Peyer's patch (tissue), 4 donors: ENCODE measurements around the gene WIPF3. TPM values are rescaled to one million over a fixed set of nuclear protein-coding genes. Genes with fewer than 3 reads are reported as not detected.
"Not testable (repeated sequence)": the region's sequence is repeated elsewhere in the genome, so short reads cannot be mapped to it uniquely, and the experiment has no call there.

Source experiments
- DNase-seq, 3 donors: peaks; one replicate each; pipeline ENCODE4 v3.0.0-alpha.2; 2017 to 2019
- H3K27ac ChIP-seq, 4 donors: fragments of 200-600 bp; sonication (generic); one replicate each; pipeline ENCODE4 v1.5.1; 2016 to 2019
- H3K27me3 ChIP-seq, 2 donors: fragments of 200-600 bp; sonication (generic); one replicate each; pipeline ENCODE4 v1.5.1; 2019
- H3K36me3 ChIP-seq, 3 donors: fragments of 200-600 bp; sonication (generic); one replicate each; pipeline ENCODE4 v1.5.1; 2016 to 2019
- H3K4me1 ChIP-seq, 4 donors: fragments of 200-600 bp; sonication (generic); one replicate each; pipeline ENCODE4 v1.5.1; 2016 to 2019
- H3K4me3 ChIP-seq, 4 donors: fragments of 200-600 bp; sonication (generic); 1 replicate in 3 of 4; 2 replicates in 1 of 4; pipeline ENCODE4 v1.5.1; 2016 to 2019; ENCODE audit warnings: mild to moderate bottlenecking in 1 of 4
- H3K9me3 ChIP-seq, 4 donors: fragments of 200-600 bp; sonication (generic); one replicate each; pipeline ENCODE4 v1.5.1; 2016 to 2019; ENCODE audit warnings: mild to moderate bottlenecking in 1 of 4
- POLR2A ChIP-seq, 2 donors: fragments of 450-650 bp; IDR thresholded peaks; one replicate each; pipeline ENCODE4 v1.5.1; 2017; ENCODE audit warnings: antibody characterized with exemption in 2 of 2, mild to moderate bottlenecking in 2 of 2, moderate library complexity in 2 of 2
- total RNA-seq, 4 donors: library from RNA; depleted of rRNA; stranded (reverse); fragments of >200 nt; gene quantifications; one replicate each; pipeline ENCODE4 v1.1.0, GENCODE V29; 2016
- TF ChIP-seq, protein P1 (sequence below), 6 experiments: fragments of 450-650 bp in 4 of 6; fragments of 200-600 bp in 2 of 6; sonication (generic) in 1 of 6; IDR thresholded peaks; one replicate each; pipeline ENCODE4 v1.5.1; 2017 to 2019; ENCODE audit warnings: antibody characterized with exemption in 6 of 6, mild to moderate bottlenecking in 3 of 6, moderate library complexity in 1 of 6

The WIPF3 gene
- total RNA-seq, 4 donors from 2014 or later: 0.66 to 2.5 (median 0.83) TPM; not detected in 1

DNA sequence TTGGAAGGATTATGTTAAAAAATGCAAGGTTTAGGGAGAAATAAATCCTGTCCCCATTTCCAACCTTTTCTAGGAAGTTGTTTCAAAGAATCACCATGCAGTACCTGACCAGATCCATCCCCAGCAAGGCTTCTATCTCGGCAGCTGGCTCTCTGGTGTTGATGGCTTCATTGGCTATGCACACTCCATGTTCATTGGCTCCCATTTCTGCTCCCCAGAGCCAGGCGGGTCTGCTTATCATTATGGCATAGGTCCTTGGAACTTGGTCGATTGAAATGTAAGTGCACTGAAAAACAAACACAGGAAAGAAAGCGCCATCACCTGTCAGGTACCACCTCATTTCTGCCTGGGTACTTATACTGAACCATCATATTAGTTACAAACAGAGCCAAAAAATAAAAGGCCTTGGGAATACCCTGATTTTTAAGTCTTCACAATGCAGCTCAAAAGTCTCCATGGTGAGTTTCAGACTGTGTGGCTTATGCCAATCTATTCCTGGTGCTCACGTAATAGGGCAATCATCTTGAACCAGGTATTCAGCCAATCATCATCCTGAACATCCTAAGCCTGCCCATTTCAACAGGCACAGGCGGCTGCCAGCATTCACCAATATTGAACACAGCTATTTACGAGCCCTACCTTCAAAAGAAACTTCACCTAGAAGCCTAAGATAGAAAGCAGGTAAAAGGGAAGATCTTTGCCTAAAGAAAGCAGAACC, 148.9 kb downstream of the WIPF3 start:
- DNase-seq: no peak
- no peak overlapping the region for H3K4me3 ChIP-seq
- TF ChIP-seq POLR2A (IDR thresholded peaks at IDR 0.05): no peak
- TF ChIP-seq, protein P1, sequence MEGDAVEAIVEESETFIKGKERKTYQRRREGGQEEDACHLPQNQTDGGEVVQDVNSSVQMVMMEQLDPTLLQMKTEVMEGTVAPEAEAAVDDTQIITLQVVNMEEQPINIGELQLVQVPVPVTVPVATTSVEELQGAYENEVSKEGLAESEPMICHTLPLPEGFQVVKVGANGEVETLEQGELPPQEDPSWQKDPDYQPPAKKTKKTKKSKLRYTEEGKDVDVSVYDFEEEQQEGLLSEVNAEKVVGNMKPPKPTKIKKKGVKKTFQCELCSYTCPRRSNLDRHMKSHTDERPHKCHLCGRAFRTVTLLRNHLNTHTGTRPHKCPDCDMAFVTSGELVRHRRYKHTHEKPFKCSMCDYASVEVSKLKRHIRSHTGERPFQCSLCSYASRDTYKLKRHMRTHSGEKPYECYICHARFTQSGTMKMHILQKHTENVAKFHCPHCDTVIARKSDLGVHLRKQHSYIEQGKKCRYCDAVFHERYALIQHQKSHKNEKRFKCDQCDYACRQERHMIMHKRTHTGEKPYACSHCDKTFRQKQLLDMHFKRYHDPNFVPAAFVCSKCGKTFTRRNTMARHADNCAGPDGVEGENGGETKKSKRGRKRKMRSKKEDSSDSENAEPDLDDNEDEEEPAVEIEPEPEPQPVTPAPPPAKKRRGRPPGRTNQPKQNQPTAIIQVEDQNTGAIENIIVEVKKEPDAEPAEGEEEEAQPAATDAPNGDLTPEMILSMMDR (IDR thresholded peaks at IDR 0.05): no peak
- H3K9me3 ChIP-seq: no peaks in the 10 kb centered on the region
- no peaks in the 10 kb centered on the region for H3K27me3 ChIP-seq
- no peak overlapping the region for H3K27ac ChIP-seq
- H3K36me3 ChIP-seq: no peaks in the 10 kb centered on the region
- H3K4me1 ChIP-seq: peaks cover 0 to 4% (median 0%) of the 10 kb centered on the region in 4 donors

DNA sequence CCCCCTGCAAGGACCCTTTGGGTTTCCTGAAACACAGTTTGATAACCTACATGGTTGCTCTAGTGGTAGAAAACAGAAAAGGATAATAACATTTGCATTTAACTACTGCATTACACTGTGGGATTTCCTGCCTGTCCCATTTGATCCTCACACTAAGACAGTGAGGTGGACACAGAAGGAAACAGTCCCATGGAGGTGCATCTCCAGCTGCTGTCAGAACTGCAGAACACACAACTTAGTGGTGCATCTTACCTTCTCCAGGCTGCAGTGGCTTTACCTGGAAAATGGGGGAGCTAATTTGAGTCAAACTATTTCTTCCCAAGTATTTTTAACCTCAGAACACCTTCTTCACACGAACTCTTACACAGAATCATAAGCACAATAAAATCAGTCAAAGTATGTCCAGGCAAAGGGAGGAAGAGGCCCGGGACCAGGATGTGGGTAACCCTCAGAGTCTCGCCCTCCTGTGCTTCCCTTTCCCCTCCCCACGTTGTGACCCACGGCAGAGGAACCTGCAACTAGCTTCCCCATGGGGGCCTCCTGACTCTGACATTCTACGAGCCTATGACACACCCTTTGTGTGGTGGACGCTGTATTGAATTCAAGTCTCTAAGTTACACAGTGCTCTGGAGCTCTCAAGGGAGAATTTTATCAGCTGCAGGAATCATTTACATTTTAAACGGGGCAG, 149.6 kb downstream of the WIPF3 start:
- H3K9me3 ChIP-seq: no peaks in the 10 kb centered on the region
- peak in 2 of 3 donors; percentile 49 to 62 for DNase-seq
- H3K36me3 ChIP-seq: no peaks in the 10 kb centered on the region
- H3K4me1 ChIP-seq: peaks cover 0 to 4% (median 0%) of the 10 kb centered on the region in 4 donors
- no peaks in the 10 kb centered on the region for H3K27me3 ChIP-seq
- TF ChIP-seq, protein P1 (IDR thresholded peaks at IDR 0.05): no peak
- no peak for TF ChIP-seq POLR2A (IDR thresholded peaks at IDR 0.05)
- no peak overlapping the region for H3K27ac ChIP-seq
- H3K4me3 ChIP-seq: no peak overlapping the region

DNA sequence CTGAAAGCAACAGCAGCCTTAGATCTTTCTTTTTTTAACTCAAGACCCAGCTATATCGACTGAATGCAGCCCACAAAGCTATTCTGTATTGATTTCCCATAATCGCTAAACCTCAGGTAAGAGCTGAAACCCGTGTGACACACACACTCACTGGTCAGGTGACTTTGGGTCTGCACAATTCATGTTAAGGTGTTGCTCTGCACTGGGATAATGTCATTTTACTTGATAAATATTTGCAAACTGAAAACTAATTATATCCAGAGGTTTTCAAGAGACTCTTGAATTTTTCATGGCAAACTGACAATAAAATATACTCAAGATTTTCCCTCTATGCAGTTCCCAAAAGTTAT, 150.2 kb downstream of the WIPF3 start:
- no peak overlapping the region for H3K4me3 ChIP-seq
- no peak for TF ChIP-seq POLR2A (IDR thresholded peaks at IDR 0.05)
- TF ChIP-seq, protein P1 (IDR thresholded peaks at IDR 0.05): no peak
- no peak overlapping the region for H3K27ac ChIP-seq
- no peaks in the 10 kb centered on the region for H3K9me3 ChIP-seq
- H3K27me3 ChIP-seq: no peaks in the 10 kb centered on the region
- H3K4me1 ChIP-seq: peaks cover 0 to 4% (median 0%) of the 10 kb centered on the region in 4 donors
- no peak for DNase-seq
- no peaks in the 10 kb centered on the region for H3K36me3 ChIP-seq

DNA sequence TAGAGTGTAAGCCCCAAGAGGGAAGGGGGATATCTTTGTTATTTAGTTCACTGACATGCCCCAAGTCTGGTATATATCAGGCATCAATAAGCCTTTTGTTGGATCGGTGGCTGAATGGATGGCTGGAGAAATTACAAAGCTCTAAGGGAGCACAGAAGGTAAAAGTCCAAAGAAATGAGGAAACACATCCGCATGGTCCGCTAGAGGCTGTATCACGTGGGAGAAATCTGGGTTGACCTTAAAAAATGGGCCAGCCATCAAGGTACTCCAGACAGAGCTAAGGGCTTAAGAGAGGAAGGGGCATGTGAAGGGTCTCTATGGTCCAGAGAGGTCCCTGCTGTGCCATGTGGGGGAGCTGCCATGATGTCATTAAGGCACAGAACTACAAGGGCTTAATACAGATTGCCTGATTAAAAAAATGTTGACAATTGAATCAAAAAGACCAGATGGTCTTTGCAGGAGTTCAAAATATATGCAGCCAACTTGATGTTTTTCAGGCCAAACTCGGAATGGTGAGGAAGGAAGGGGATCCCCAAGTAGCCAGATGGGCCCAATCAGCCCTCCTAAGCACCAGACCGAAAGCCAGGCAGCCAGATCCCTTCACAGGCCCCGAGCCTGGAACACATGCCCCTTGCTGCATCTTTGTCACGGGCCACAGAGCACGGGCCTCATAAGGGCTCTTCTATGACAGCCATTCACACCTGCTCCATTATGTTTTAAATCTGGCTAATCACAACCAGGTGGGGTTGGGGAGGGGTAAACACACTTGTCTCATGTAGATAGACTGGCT, 151.4 kb downstream of the WIPF3 start:
- Histone ChIP-seq H3K4me1 (peaks cover 0 to 4% (median 0%) of the 10 kb centered on the region in 4 donors), H3K27me3 (no peaks in the 10 kb centered on the region), H3K4me3 (no peak overlapping the region), H3K27ac (no peak overlapping the region), H3K9me3 (no peaks in the 10 kb centered on the region), H3K36me3 (no peaks in the 10 kb centered on the region)
- DNase-seq: no peak
- TF ChIP-seq POLR2A (IDR thresholded peaks at IDR 0.05): no peak
- TF ChIP-seq, protein P1 (IDR thresholded peaks at IDR 0.05): no peak

DNA sequence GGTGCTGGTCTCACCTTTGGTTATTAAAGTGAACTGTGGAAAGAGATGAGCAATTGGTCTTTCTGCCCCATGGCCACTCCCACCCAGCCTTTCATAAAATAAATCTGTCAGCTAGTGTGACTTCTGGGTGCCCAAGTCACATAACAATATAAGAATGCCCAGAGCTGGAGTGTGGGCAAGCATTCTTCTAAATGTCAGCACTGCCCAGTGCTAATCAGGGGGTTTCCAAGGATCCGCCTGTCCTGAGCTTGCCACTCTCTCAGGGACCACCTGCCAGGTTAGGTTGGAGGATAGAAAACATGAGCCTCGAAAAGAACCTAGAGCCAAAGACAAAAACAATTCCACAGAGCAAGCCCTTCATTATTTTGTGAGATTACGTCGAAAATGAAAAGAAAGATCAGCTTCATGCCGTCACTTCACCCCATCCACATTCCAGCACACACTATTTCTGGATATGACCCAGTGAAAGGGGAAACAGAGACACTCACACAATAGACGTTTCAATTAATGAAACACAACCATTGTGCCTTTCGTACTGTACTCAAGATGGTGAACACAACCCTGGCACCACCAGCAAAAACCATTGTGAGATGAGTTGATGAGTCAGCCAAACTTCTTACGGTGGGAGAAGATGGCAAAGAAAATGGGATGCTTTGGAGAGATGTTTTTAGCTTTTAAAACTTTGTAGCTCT, 152.5 kb downstream of the WIPF3 start:
- no peaks in the 10 kb centered on the region for H3K36me3 ChIP-seq
- no peak for TF ChIP-seq POLR2A (IDR thresholded peaks at IDR 0.05)
- TF ChIP-seq, protein P1 (IDR thresholded peaks at IDR 0.05): no peak
- H3K4me3 ChIP-seq: no peak overlapping the region
- no peaks in the 10 kb centered on the region for H3K9me3 ChIP-seq
- H3K27ac ChIP-seq: no peak overlapping the region
- no peak for DNase-seq
- H3K4me1 ChIP-seq: peaks cover 0 to 4% (median 0%) of the 10 kb centered on the region in 4 donors
- H3K27me3 ChIP-seq: no peaks in the 10 kb centered on the region

DNA sequence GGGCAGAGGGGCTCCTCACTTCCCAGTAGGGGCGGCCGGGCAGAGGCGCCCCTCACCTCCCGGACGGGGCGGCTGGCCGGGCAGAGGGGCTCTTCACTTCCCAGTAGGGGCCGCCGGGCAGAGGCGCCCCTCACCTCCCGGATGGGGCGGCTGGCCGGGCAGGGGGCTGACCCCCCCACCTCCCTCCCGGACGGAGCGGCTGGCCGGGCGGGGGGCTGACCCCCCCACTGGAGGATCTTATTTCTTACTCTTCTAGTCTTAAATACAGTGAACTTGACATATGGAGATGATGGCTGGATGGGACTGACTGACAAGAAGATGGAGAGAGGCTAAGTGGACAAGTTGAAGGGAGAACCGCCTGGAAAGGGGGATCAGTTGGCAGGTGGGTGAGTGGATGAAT, 155.3 kb downstream of the WIPF3 start:
- not testable (repeated sequence) for H3K9me3 ChIP-seq

More for the DNA sequence above, 155.3 kb downstream of the WIPF3 start:
- not testable (repeated sequence) for H3K27ac ChIP-seq, H3K36me3 ChIP-seq, H3K4me3 ChIP-seq, DNase-seq, H3K4me1 ChIP-seq, H3K27me3 ChIP-seq
